Vagina (tissue), 2 donors: Measurements from ENCODE around the gene L2HGDH.
A peak's percentile ranks its signal among the peaks of the same experiment; 100 is the strongest.

Experiments used
- POLR2A ChIP-seq, 2 donors: fragments of 450-650 bp; IDR thresholded peaks; one replicate each; pipeline ENCODE4 v1.6.1; 2017; ENCODE audit warnings: antibody characterized with exemption in 2 of 2, mild to moderate bottlenecking in 2 of 2, moderate library complexity in 2 of 2
- TF ChIP-seq, protein P1 (sequence below), 3 experiments: fragments of 450-650 bp in 2 of 3; fragments of 200-600 bp in 1 of 3; sonication (generic) in 1 of 3; IDR thresholded peaks; one replicate each; pipeline ENCODE4 v1.5.1; 2017 to 2019; ENCODE audit warnings: antibody characterized with exemption in 3 of 3, mild to moderate bottlenecking in 2 of 3, moderate library complexity in 2 of 3

DNA sequence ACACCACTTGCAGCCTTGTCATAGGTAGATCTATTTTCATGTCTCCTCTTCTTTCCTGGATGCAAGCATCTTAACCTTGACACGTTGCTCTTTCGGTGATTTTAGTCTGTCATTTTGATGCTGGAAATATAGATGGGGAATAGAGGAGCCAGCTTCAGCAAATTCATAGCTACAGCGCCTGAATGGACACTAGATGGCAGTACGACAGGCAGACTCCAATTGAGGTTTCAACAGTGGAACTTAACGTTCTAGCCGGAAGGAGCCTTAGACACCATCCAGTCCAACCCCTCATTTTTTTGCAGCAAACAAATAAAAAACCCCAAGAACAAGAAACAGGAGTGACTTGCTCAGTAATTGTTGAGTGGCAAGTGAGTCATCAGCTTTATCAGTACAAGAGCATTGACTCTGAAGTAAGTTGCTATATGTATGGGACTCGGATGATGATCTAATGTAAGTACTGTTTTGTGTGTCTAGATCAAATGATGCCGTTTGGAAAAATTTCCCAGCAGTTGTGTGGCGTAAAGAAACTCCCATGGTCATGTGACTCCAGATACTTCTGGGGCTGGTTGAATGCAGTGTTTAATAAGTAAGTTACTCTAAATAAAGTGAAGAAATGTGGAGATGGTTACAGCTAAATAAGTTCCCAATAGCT, 9.1 kb upstream of the L2HGDH start:
- TF ChIP-seq, protein P1, sequence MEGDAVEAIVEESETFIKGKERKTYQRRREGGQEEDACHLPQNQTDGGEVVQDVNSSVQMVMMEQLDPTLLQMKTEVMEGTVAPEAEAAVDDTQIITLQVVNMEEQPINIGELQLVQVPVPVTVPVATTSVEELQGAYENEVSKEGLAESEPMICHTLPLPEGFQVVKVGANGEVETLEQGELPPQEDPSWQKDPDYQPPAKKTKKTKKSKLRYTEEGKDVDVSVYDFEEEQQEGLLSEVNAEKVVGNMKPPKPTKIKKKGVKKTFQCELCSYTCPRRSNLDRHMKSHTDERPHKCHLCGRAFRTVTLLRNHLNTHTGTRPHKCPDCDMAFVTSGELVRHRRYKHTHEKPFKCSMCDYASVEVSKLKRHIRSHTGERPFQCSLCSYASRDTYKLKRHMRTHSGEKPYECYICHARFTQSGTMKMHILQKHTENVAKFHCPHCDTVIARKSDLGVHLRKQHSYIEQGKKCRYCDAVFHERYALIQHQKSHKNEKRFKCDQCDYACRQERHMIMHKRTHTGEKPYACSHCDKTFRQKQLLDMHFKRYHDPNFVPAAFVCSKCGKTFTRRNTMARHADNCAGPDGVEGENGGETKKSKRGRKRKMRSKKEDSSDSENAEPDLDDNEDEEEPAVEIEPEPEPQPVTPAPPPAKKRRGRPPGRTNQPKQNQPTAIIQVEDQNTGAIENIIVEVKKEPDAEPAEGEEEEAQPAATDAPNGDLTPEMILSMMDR (IDR thresholded peaks at IDR 0.05), result peak; percentile 26 to 75 (median 69)
- no peak for TF ChIP-seq POLR2A (IDR thresholded peaks at IDR 0.05)
